Adrenal gland (tissue), 12 donors: ENCODE measurements around the gene MISP. TPM values are rescaled to one million over a fixed set of nuclear protein-coding genes. Genes with fewer than 3 reads are reported as not detected.
"Not testable (repeated sequence)": the region's sequence is repeated elsewhere in the genome, so short reads cannot be mapped to it uniquely, and the experiment has no call there.

Source experiments
- DNase-seq, 7 donors: peaks; one replicate each; pipeline ENCODE4 v3.0.0-alpha.2; 2019 to 2020
- H3K27ac ChIP-seq, 5 donors: fragments of 200-600 bp; sonication (generic) in 4 of 5; 1 replicate in 3 of 5; 2 replicates in 2 of 5; pipeline versions ENCODE4 v1.5.1 to v1.8.0; 2016 to 2020; ENCODE audit warnings: mild to moderate bottlenecking in 1 of 5
- H3K27me3 ChIP-seq: fragments of 200-600 bp; 2 replicates; pipeline ENCODE4 v1.8.0; 2021
- H3K36me3 ChIP-seq, 2 donors: fragments of 200-600 bp; replicated peaks in 1 of 2; 1 replicate in 1 of 2; 2 replicates in 1 of 2; pipeline versions ENCODE4 v1.5.1 to v1.8.0; 2018 to 2022
- H3K4me1 ChIP-seq, 2 donors: fragments of 200-600 bp; replicated peaks in 1 of 2; 1 replicate in 1 of 2; 2 replicates in 1 of 2; pipeline versions ENCODE4 v1.5.1 to v1.8.0; 2018 to 2021
- H3K4me3 ChIP-seq, 4 donors: fragments of 200-600 bp; sonication (generic) in 3 of 4; one replicate each; pipeline ENCODE4 v1.5.1; 2016 to 2018
- H3K9me3 ChIP-seq, 3 donors: fragments of 200-600 bp; sonication (generic) in 1 of 3; replicated peaks in 1 of 3; 1 replicate in 2 of 3; 2 replicates in 1 of 3; pipeline versions ENCODE4 v1.5.1 to v1.8.0; 2016 to 2021
- POLR2A ChIP-seq, 2 donors: fragments of 450-650 bp; IDR thresholded peaks; one replicate each; pipeline ENCODE4 v1.6.1; 2017; ENCODE audit warnings: antibody characterized with exemption in 2 of 2, mild to moderate bottlenecking in 2 of 2, moderate library complexity in 1 of 2
- WGBS, 4 donors: extraction: QIAGEN DNeasy Blood & Tissue Kit in 2 of 4; methylation state at CpG; one replicate each; pipeline versions ENCODE4 v1.1.5 to v1.1.7; 2013 to 2017; 5-methylcytosine and 5-hydroxymethylcytosine counted together
- intact Hi-C, 2 donors: fragments of 100-400 bp; cut with DNase I; formaldehyde crosslinking; loops; one replicate each; pipeline versions ENCODE4 v1.14.1 to v1.15.0; 2022 to 2023
- polyA plus RNA-seq, 3 donors: library from polyadenylated mRNA; stranded (reverse); fragments of 200-250 nt in 2 of 3; fragments of 350-450 nt in 1 of 3; fragmentation: Illumina TruSeq in 1 of 3; extraction: RNeasy Lipid Tissue Mini Kit (QIAGEN cat#74804) in 1 of 3; gene quantifications; one replicate each; pipeline ENCODE4 v1.2.3, GENCODE V29; 2013 to 2014
- total RNA-seq, 9 donors: library from RNA; depleted of rRNA in 4 of 9; stranded (reverse); fragments of >200 nt in 4 of 9; fragments of 120-200 nt in 1 of 9; fragmentation: NEBNext Ultra II Directional in 1 of 9; extraction: Animal tissue kit (Norgen Biotek cat#: 25700) in 1 of 9; gene quantifications; one replicate each; pipeline versions ENCODE4 v1.1.0 to v1.2.4, GENCODE V29; 2013 to 2023
- TF ChIP-seq, protein P1 (sequence below), 6 experiments: fragments of 450-650 bp in 4 of 6; fragments of 200-600 bp in 2 of 6; sonication (generic) in 1 of 6; IDR thresholded peaks; 1 replicate in 5 of 6; 2 replicates in 1 of 6; pipeline versions ENCODE4 v1.5.1 to v1.8.0; 2016 to 2021; ENCODE audit warnings: antibody characterized with exemption in 6 of 6, mild to moderate bottlenecking in 2 of 6, moderate library complexity in 1 of 6
- donor health status: healthy with polysubstance abuse.
- donor health status: Bipolar disorder and iron deficiency.
- donor health status: DM: yes; HTN: yes; CAD: no.
- donor health status: DM: no; HTN: no; CAD: no.
- donor health status: DM: no; HTN: no; CAD: no.
- donor health status: DM: yes; HTN: yes; CAD: no.

The MISP gene
- total and polyA plus RNA-seq, 12 donors, result 0.06 to 0.43 (median 0.11) TPM; not detected in 6

DNA sequence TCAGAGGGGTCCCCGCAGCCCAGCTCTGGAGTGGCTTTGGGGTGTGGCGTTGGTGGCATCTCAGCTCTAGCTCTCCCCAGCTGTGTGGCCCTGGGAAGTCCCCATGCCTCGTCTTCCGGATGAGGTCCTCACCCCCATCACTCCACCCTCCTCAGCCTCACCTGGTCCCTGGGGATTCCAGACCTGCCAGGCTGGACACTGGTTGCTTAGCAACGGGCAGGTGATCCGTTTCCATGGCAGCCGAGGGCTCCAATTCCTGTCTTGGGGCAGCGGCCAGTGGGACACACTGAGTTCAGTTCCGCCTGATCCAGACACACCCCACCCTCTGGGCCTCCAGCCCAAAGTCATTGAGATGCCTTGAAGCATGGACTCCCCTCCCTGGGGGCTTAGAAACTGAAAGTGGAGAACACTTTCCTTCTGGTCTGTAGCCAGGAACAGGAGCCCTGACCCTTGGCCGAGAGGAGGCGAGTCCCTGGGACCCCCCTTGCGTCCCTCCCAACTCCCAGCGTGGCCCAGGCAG lies 7.7 kb upstream of the MISP start:
- H3K9me3 ChIP-seq, result no peaks in the 10 kb centered on the region
- WGBS, 4 donors, result 69 to 81% (median 75%) methylated on average over 6 to 13 of the region's 13 CpGs
- DNase-seq, result peak in 3 of 7 donors; percentile 30 to 48 (median 35)
- H3K27ac ChIP-seq, result peak overlapping the region in 1 of 5 donors; percentile 65
- intact Hi-C loops, result no loop called here
- no peaks in the 10 kb centered on the region for H3K36me3 ChIP-seq
- no peaks in the 10 kb centered on the region for H3K27me3 ChIP-seq
- H3K4me3 ChIP-seq, result no peak overlapping the region
- no peaks in the 10 kb centered on the region for H3K4me1 ChIP-seq
- TF ChIP-seq, protein P1, sequence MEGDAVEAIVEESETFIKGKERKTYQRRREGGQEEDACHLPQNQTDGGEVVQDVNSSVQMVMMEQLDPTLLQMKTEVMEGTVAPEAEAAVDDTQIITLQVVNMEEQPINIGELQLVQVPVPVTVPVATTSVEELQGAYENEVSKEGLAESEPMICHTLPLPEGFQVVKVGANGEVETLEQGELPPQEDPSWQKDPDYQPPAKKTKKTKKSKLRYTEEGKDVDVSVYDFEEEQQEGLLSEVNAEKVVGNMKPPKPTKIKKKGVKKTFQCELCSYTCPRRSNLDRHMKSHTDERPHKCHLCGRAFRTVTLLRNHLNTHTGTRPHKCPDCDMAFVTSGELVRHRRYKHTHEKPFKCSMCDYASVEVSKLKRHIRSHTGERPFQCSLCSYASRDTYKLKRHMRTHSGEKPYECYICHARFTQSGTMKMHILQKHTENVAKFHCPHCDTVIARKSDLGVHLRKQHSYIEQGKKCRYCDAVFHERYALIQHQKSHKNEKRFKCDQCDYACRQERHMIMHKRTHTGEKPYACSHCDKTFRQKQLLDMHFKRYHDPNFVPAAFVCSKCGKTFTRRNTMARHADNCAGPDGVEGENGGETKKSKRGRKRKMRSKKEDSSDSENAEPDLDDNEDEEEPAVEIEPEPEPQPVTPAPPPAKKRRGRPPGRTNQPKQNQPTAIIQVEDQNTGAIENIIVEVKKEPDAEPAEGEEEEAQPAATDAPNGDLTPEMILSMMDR (IDR thresholded peaks at IDR 0.05), result no peak
- TF ChIP-seq POLR2A (IDR thresholded peaks at IDR 0.05), result no peak

DNA sequence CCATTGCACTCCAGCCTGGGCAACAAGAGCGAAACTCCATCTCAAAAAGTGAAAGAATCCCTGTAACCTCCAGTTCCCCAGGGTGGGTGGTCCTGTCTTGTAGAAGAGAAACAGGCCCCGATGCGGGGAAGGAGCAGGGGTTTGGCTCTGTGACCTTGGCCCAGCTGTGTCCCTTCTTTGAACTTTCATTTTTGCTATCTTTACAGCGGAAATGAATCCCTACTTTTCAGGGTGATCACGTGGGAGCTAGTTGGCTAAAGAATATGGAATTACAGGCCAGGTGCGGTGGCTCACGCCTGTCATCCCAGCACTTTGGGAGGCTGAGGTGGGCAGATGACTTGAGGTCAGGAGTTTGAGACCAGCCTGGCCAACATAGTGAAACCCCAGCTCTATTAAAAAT lies 5.8 kb upstream of the MISP start:
- H3K27ac ChIP-seq, result peak overlapping the region in 1 of 5 donors; percentile 47
- H3K9me3 ChIP-seq, H3K27me3 ChIP-seq, H3K4me3 ChIP-seq, H3K36me3 ChIP-seq, intact Hi-C loops, H3K4me1 ChIP-seq, DNase-seq: not testable (repeated sequence)
- 38 to 65% (median 45%) methylated on average over 7 of the region's 7 CpGs for WGBS, 4 donors

GRCh38 chr19:746208-746819 lies 4.6 kb upstream of the MISP start:
- intact Hi-C loops, result no loop called here
- no peak overlapping the region for H3K27ac ChIP-seq
- no peaks in the 10 kb centered on the region for H3K27me3 ChIP-seq
- H3K36me3 ChIP-seq, result no peaks in the 10 kb centered on the region
- DNase-seq, result no peak
- H3K4me1 ChIP-seq, result no peaks in the 10 kb centered on the region
- TF ChIP-seq, protein P1 (IDR thresholded peaks at IDR 0.05), result no peak
- no peak for TF ChIP-seq POLR2A (IDR thresholded peaks at IDR 0.05)
- 94 to 98% (median 96%) methylated on average over 12 to 43 of the region's 43 CpGs for WGBS, 4 donors
- H3K9me3 ChIP-seq, result no peaks in the 10 kb centered on the region
- no peak overlapping the region for H3K4me3 ChIP-seq

GRCh38 chr19:746956-747355 lies 4.0 kb upstream of the MISP start:
- Histone ChIP-seq H3K27me3 (no peaks in the 10 kb centered on the region), H3K4me1 (no peaks in the 10 kb centered on the region), H3K9me3 (no peaks in the 10 kb centered on the region), H3K36me3 (no peaks in the 10 kb centered on the region), H3K4me3 (no peak overlapping the region), H3K27ac (no peak overlapping the region)
- 97 to 99% (median 98%) methylated on average over 13 to 22 of the region's 22 CpGs for WGBS, 4 donors
- TF ChIP-seq POLR2A (IDR thresholded peaks at IDR 0.05), result no peak
- TF ChIP-seq, protein P1 (IDR thresholded peaks at IDR 0.05), result no peak
- intact Hi-C loops, result no loop called here
- DNase-seq, result no peak
